ENCODE measurements around the gene NPFFR1.

DNA sequence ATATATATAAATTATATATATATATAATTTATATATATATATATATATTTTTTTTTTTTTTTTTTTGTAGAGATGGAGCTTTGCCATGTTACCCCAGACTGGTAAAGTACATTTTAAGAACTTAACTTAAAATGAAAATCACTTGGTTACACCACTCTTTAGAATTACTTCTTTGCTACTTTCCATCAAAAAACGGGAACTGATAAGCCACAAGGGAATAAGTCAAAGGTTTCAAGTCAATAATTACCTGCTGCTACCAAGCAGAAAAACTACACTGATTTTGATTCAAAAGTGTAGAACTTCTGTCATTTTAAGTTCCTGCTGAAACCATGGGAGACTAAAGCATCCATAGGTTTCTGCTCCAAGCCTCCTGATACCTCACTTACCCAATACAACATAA lies 62.8 kb downstream of the NPFFR1 start:
- TF ChIP-seq CTCF (IDR thresholded peaks at IDR 0.05), result no peak
- TF ChIP-seq POLR2A (IDR thresholded peaks at IDR 0.05), result no peak
